Measurements from ENCODE around the gene DIP2C. TPM values are rescaled to one million over a fixed set of nuclear protein-coding genes. Genes with fewer than 3 reads are reported as not detected.

DIP2C gene
- total RNA-seq, 1 experiment from 2014 or later = 11.0 TPM

DNA sequence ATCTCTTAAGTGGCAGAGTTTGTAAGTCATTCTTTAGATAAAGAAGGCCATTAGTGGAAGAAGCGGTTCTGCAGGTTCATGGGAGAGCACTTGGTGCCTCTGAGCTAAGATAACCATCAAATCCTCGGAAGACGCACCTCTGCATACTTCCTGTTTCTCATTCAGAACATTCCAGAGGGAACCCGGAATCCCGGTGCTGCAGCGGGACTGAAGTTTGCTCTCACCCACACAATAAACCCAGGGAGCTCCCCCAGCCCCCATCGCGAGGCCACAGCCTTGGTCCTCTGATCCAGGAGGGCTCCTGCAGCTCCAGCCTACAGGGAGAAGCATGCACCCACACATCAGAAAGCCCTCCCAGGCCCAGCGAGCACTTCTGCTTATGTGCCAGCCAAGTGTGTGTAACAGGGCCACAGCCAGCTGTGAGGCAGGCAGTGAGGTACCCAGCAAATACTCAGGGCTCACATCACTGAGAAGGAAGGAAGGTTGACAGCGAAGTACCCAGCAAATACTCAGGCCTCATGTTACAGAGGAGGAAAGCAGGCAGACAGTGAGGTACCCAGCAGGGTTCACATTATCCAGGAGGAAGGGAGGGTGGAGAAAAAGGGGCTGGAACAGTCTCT is 142.4 kb downstream of the DIP2C start:
- DNase-seq (ENCODE audit: low spot score) (no peak), ATAC-seq (peak; percentile 90)
- ChIA-PET CTCF (interaction anchor here (0.8 to 1.6 kb wide), 3 partner anchors 20 to 242 kb away, joined by 3 to 4 read pairs (median 3); no protein-coding TSS in a partner anchor), POLR2A (no interaction called here)
- H3K36me3 Mint-ChIP-seq = no peaks in the 10 kb centered on the region
- H3K27ac Mint-ChIP-seq = peak overlapping the region; percentile 61
- no peak overlapping the region for H3K4me3 Mint-ChIP-seq
- peaks cover 29% of the 10 kb centered on the region for H3K4me1 Mint-ChIP-seq
- TF ChIP-seq SOX15 (CRISPR knock-in tag; IDR thresholded peaks at IDR 0.05) (no peak), ZNF671 (CRISPR knock-in tag; IDR thresholded peaks at IDR 0.05) (0 out of 2 replicates have a peak, but pooled peaks have one; percentile 51), NFYB (CRISPR knock-in tag; conservative IDR thresholded peaks at IDR 0.05; ENCODE audit: low read depth) (no peak), GRHL2 (CRISPR knock-in tag; IDR thresholded peaks at IDR 0.05; ENCODE audit: insufficient replicate concordance, severe bottlenecking) (no peak), FOXK1 (CRISPR knock-in tag; IDR thresholded peaks at IDR 0.05) (0 out of 2 replicates have a peak, but pooled peaks have one; percentile 38)
- TF ChIP-seq, protein P1, sequence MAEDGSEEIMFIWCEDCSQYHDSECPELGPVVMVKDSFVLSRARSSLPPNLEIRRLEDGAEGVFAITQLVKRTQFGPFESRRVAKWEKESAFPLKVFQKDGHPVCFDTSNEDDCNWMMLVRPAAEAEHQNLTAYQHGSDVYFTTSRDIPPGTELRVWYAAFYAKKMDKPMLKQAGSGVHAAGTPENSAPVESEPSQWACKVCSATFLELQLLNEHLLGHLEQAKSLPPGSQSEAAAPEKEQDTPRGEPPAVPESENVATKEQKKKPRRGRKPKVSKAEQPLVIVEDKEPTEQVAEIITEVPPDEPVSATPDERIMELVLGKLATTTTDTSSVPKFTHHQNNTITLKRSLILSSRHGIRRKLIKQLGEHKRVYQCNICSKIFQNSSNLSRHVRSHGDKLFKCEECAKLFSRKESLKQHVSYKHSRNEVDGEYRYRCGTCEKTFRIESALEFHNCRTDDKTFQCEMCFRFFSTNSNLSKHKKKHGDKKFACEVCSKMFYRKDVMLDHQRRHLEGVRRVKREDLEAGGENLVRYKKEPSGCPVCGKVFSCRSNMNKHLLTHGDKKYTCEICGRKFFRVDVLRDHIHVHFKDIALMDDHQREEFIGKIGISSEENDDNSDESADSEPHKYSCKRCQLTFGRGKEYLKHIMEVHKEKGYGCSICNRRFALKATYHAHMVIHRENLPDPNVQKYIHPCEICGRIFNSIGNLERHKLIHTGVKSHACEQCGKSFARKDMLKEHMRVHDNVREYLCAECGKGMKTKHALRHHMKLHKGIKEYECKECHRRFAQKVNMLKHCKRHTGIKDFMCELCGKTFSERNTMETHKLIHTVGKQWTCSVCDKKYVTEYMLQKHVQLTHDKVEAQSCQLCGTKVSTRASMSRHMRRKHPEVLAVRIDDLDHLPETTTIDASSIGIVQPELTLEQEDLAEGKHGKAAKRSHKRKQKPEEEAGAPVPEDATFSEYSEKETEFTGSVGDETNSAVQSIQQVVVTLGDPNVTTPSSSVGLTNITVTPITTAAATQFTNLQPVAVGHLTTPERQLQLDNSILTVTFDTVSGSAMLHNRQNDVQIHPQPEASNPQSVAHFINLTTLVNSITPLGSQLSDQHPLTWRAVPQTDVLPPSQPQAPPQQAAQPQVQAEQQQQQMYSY (CRISPR knock-in tag; IDR thresholded peaks at IDR 0.05) = no peak
- TF ChIP-seq, protein P2, sequence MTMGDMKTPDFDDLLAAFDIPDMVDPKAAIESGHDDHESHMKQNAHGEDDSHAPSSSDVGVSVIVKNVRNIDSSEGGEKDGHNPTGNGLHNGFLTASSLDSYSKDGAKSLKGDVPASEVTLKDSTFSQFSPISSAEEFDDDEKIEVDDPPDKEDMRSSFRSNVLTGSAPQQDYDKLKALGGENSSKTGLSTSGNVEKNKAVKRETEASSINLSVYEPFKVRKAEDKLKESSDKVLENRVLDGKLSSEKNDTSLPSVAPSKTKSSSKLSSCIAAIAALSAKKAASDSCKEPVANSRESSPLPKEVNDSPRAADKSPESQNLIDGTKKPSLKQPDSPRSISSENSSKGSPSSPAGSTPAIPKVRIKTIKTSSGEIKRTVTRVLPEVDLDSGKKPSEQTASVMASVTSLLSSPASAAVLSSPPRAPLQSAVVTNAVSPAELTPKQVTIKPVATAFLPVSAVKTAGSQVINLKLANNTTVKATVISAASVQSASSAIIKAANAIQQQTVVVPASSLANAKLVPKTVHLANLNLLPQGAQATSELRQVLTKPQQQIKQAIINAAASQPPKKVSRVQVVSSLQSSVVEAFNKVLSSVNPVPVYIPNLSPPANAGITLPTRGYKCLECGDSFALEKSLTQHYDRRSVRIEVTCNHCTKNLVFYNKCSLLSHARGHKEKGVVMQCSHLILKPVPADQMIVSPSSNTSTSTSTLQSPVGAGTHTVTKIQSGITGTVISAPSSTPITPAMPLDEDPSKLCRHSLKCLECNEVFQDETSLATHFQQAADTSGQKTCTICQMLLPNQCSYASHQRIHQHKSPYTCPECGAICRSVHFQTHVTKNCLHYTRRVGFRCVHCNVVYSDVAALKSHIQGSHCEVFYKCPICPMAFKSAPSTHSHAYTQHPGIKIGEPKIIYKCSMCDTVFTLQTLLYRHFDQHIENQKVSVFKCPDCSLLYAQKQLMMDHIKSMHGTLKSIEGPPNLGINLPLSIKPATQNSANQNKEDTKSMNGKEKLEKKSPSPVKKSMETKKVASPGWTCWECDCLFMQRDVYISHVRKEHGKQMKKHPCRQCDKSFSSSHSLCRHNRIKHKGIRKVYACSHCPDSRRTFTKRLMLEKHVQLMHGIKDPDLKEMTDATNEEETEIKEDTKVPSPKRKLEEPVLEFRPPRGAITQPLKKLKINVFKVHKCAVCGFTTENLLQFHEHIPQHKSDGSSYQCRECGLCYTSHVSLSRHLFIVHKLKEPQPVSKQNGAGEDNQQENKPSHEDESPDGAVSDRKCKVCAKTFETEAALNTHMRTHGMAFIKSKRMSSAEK (CRISPR knock-in tag; IDR thresholded peaks at IDR 0.05; ENCODE audit: borderline replicate concordance) = 0 out of 2 replicates have a peak, but pooled peaks have one; percentile 62
- no peaks in the 10 kb centered on the region for H3K27me3 Mint-ChIP-seq (ENCODE audit: low read depth)
- no peaks in the 10 kb centered on the region for H3K9me3 Mint-ChIP-seq

DNA sequence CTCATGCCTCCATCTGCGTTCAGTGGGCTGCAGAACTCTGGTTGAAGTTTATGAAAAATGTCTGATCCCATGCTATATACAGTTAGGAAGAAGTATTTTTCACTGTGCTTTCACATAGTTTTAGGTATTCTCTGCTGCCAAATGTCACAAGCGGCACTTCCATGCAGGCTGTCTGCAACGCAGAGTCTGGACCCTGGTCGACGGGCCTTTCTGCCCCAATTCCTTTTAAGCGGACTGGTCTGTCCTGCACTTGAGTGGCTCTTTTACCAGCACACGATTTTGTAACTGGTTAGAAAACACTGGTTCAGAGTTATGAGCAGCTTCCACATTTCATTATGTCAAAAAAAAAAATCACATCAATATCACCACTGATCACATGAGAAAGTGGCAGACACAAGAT is 143.0 kb downstream of the DIP2C start:
- TF ChIP-seq, protein P3, sequence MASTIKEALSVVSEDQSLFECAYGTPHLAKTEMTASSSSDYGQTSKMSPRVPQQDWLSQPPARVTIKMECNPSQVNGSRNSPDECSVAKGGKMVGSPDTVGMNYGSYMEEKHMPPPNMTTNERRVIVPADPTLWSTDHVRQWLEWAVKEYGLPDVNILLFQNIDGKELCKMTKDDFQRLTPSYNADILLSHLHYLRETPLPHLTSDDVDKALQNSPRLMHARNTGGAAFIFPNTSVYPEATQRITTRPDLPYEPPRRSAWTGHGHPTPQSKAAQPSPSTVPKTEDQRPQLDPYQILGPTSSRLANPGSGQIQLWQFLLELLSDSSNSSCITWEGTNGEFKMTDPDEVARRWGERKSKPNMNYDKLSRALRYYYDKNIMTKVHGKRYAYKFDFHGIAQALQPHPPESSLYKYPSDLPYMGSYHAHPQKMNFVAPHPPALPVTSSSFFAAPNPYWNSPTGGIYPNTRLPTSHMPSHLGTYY (CRISPR knock-in tag; IDR thresholded peaks at IDR 0.05) = no peak
- TF ChIP-seq IRF2 (CRISPR knock-in tag; IDR thresholded peaks at IDR 0.05; ENCODE audit: borderline replicate concordance, low read depth) = no peak
- no peak for TF ChIP-seq TP53 (CRISPR knock-in tag; IDR thresholded peaks at IDR 0.05)
- TF ChIP-seq, protein P4, sequence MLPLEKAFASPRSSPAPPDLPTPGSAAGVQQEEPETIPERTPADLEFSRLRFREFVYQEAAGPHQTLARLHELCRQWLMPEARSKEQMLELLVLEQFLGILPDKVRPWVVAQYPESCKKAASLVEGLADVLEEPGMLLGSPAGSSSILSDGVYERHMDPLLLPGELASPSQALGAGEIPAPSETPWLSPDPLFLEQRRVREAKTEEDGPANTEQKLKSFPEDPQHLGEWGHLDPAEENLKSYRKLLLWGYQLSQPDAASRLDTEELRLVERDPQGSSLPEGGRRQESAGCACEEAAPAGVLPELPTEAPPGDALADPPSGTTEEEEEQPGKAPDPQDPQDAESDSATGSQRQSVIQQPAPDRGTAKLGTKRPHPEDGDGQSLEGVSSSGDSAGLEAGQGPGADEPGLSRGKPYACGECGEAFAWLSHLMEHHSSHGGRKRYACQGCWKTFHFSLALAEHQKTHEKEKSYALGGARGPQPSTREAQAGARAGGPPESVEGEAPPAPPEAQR (CRISPR knock-in tag; IDR thresholded peaks at IDR 0.05) = no peak
- TF ChIP-seq, protein P5, sequence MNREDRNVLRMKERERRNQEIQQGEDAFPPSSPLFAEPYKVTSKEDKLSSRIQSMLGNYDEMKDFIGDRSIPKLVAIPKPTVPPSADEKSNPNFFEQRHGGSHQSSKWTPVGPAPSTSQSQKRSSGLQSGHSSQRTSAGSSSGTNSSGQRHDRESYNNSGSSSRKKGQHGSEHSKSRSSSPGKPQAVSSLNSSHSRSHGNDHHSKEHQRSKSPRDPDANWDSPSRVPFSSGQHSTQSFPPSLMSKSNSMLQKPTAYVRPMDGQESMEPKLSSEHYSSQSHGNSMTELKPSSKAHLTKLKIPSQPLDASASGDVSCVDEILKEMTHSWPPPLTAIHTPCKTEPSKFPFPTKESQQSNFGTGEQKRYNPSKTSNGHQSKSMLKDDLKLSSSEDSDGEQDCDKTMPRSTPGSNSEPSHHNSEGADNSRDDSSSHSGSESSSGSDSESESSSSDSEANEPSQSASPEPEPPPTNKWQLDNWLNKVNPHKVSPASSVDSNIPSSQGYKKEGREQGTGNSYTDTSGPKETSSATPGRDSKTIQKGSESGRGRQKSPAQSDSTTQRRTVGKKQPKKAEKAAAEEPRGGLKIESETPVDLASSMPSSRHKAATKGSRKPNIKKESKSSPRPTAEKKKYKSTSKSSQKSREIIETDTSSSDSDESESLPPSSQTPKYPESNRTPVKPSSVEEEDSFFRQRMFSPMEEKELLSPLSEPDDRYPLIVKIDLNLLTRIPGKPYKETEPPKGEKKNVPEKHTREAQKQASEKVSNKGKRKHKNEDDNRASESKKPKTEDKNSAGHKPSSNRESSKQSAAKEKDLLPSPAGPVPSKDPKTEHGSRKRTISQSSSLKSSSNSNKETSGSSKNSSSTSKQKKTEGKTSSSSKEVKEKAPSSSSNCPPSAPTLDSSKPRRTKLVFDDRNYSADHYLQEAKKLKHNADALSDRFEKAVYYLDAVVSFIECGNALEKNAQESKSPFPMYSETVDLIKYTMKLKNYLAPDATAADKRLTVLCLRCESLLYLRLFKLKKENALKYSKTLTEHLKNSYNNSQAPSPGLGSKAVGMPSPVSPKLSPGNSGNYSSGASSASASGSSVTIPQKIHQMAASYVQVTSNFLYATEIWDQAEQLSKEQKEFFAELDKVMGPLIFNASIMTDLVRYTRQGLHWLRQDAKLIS (CRISPR knock-in tag; IDR thresholded peaks at IDR 0.05; ENCODE audit: borderline replicate concordance) = no peak
- no peak for TF ChIP-seq MXD4 (CRISPR knock-in tag; IDR thresholded peaks at IDR 0.05; ENCODE audit: borderline replicate concordance)
- no peak for DNase-seq (ENCODE audit: low spot score)
- Mint-ChIP-seq H3K9me3 (no peaks in the 10 kb centered on the region), H3K27me3 (ENCODE audit: low read depth) (no peaks in the 10 kb centered on the region), H3K36me3 (no peaks in the 10 kb centered on the region), H3K4me1 (peaks cover 33% of the 10 kb centered on the region), H3K27ac (no peak overlapping the region), H3K4me3 (no peak overlapping the region)
- ChIA-PET POLR2A (no interaction called here), CTCF (interaction anchor here (0.8 to 1.6 kb wide), 3 partner anchors 20 to 242 kb away, joined by 3 to 4 read pairs (median 3); no protein-coding TSS in a partner anchor)
- ATAC-seq = no peak

Measured in WTC11 (cell line).